ENCODE measurements around the gene CAV2.

Gene CAV2

DNA sequence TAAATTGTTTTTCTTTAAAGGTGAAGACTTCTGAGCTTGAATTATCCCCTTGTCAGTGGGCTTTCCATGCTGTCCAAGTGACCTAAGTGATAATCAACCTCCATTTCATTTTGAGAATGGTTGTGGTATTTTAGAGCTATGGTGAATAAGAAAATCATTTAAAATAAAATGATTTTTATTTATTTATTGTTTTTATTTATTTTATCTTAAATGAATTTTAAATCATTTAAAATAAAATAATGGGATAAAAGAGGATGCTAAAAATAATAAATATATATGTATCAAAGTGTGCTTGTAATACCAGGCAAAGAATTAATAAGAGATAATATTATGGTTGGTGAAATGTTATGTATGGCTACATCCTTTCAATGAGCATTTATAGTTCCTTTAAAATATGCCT is 49.8 kb downstream of the CAV2 start:
- no peak for DNase-seq (ENCODE audit: low spot score)
- H3K27ac ChIP-seq: no peak overlapping the region
- H3K4me3 ChIP-seq: no peak overlapping the region
- TF ChIP-seq, protein P1, sequence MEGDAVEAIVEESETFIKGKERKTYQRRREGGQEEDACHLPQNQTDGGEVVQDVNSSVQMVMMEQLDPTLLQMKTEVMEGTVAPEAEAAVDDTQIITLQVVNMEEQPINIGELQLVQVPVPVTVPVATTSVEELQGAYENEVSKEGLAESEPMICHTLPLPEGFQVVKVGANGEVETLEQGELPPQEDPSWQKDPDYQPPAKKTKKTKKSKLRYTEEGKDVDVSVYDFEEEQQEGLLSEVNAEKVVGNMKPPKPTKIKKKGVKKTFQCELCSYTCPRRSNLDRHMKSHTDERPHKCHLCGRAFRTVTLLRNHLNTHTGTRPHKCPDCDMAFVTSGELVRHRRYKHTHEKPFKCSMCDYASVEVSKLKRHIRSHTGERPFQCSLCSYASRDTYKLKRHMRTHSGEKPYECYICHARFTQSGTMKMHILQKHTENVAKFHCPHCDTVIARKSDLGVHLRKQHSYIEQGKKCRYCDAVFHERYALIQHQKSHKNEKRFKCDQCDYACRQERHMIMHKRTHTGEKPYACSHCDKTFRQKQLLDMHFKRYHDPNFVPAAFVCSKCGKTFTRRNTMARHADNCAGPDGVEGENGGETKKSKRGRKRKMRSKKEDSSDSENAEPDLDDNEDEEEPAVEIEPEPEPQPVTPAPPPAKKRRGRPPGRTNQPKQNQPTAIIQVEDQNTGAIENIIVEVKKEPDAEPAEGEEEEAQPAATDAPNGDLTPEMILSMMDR (IDR thresholded peaks at IDR 0.05): no peak

GRCh38 chr7:116551692-116552091 is 52.2 kb downstream of the CAV2 start:
- Histone ChIP-seq H3K27ac (peak overlapping the region in 1 of 2 donors; percentile 50), H3K4me3 (no peak overlapping the region)
- DNase-seq (ENCODE audit: low spot score): no peak
- TF ChIP-seq, protein P1 (IDR thresholded peaks at IDR 0.05): no peak

DNA sequence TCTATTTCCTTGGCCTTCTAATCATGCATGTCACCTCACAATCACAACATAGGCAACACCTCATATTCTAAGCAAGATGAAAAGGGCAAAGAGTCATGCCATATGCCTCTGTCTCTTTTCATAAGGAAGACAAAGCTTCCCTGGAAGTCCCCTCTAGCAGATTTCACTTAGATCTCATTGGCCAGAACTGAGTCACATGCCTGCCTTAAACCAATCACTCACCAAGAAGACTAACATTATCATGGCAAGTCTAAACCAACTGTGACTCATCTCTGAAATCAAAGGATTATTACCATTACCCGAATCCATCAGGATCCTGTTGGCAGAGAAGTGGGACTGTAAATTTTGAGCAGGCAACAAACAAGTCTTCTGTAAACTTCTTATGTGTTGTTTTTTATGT is 53.1 kb downstream of the CAV2 start:
- H3K27ac ChIP-seq: peak overlapping the region; percentile 47 to 50
- TF ChIP-seq, protein P1 (IDR thresholded peaks at IDR 0.05): no peak

GRCh38 chr7:116553168-116553964 is 53.8 kb downstream of the CAV2 start:
- no peak for DNase-seq (ENCODE audit: low spot score)
- TF ChIP-seq, protein P1 (IDR thresholded peaks at IDR 0.05): no peak
- Histone ChIP-seq H3K4me3 (no peak overlapping the region), H3K27ac (peak overlapping the region; percentile 63 to 77)

More for the DNA sequence above, 53.1 kb downstream of the CAV2 start:
- H3K4me3 ChIP-seq: no peak overlapping the region
- DNase-seq (ENCODE audit: low spot score): no peak

GRCh38 chr7:116554436-116554835 is 54.9 kb downstream of the CAV2 start:
- no peak for DNase-seq (ENCODE audit: low spot score)
- Histone ChIP-seq H3K27ac (peak overlapping the region; percentile 63 to 77), H3K4me3 (no peak overlapping the region)
- TF ChIP-seq, protein P1 (IDR thresholded peaks at IDR 0.05): no peak

- peak overlapping the region; percentile 63 to 77 for H3K27ac ChIP-seq
- no peak overlapping the region for H3K4me3 ChIP-seq
- DNase-seq (ENCODE audit: low spot score): no peak
- TF ChIP-seq, protein P1 (IDR thresholded peaks at IDR 0.05): no peak
Observed at GRCh38 chr7:116554911-116555310, 55.4 kb downstream of the CAV2 start.

DNA sequence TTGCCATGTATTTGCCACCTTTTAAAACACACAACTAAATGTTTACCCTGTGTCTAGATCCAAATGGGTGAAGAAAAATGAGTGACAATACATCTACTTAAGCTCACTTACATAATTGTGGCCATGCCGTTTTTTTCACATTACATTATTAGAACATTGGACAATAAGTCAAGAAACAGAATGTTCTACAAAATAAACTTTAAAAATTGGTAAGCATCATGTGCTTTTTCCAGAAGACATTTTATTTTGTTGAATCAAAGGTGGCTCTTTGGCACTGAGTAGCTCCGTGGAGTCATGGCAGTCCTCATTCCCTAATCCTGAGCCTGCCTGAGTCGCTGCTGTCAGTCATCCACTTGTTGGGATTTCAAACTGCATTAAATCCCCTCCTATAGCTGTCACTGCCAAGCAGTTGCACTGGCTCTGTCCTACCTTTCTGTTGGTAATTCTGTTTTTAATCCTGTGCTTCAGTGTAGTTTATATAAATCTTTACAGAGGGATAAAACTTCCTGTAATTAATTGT is 57.6 kb downstream of the CAV2 start:
- TF ChIP-seq, protein P1 (IDR thresholded peaks at IDR 0.05): no peak
- Histone ChIP-seq H3K27ac (peak overlapping the region; percentile 64 to 71), H3K4me3 (no peak overlapping the region)
- no peak for DNase-seq (ENCODE audit: low spot score)
